Measurements from ENCODE around the gene FGD3.

DNA sequence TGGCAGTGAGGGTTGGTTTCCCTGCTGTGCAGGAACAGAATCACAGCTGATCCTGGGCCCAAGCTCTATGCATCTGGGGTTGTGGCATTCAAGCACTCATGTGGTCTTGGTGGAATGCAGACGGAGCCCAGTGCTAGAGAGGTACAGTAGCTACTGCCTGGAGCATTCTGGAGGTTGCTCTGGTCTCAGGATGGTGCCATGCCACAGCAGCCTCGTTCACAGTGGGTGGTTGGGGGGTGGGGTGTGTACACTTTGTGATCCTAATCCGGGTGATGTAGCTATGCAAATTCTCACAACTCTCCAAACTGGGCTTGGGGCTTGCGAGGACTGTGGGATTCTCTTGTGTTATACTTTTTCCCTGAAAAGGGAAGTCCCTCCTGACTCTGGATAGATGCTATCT, 45.2 kb downstream of the FGD3 start:
- TF ChIP-seq, protein P1, sequence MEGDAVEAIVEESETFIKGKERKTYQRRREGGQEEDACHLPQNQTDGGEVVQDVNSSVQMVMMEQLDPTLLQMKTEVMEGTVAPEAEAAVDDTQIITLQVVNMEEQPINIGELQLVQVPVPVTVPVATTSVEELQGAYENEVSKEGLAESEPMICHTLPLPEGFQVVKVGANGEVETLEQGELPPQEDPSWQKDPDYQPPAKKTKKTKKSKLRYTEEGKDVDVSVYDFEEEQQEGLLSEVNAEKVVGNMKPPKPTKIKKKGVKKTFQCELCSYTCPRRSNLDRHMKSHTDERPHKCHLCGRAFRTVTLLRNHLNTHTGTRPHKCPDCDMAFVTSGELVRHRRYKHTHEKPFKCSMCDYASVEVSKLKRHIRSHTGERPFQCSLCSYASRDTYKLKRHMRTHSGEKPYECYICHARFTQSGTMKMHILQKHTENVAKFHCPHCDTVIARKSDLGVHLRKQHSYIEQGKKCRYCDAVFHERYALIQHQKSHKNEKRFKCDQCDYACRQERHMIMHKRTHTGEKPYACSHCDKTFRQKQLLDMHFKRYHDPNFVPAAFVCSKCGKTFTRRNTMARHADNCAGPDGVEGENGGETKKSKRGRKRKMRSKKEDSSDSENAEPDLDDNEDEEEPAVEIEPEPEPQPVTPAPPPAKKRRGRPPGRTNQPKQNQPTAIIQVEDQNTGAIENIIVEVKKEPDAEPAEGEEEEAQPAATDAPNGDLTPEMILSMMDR (IDR thresholded peaks at IDR 0.05; ENCODE audit: insufficient read depth, low read length, poor library complexity, severe bottlenecking): no peak
- no peak for TF ChIP-seq EZH2phosphoT487 (conservative IDR thresholded peaks at IDR 0.05; ENCODE audit: low read length)

All from SU-DHL-6 (cell line).